ENCODE results near the gene DMTF1. TPM values are rescaled to one million over a fixed set of nuclear protein-coding genes. Genes with fewer than 3 reads are reported as not detected.
"Not testable (repeated sequence)": the region's sequence is repeated elsewhere in the genome, so short reads cannot be mapped to it uniquely, and the experiment has no call there.

DMTF1 gene
- polyA plus RNA-seq, 2 of the 4 experiments (the other 2 are of a cell fraction), result 37.3 to 124 TPM

- no peak overlapping the region for H3K4me3 ChIP-seq
- ChIA-PET POLR2A (no interaction called here), CTCF (no interaction called here)
- no peak overlapping the region for H3K27ac ChIP-seq
- ATAC-seq, result no peak
- no peak overlapping the region for H3K4me2 ChIP-seq
- FAIRE-seq, result no peak
- no peak for TF ChIP-seq BCL3 (IDR thresholded peaks at IDR 0.05)
- no peak for TF ChIP-seq CBX8 (IDR thresholded peaks at IDR 0.05)
- TF ChIP-seq MAZ (IDR thresholded peaks at IDR 0.05; ENCODE audit: borderline replicate concordance, low read depth, low read length), result no peak
- TF ChIP-seq EHF (CRISPR knock-in tag; IDR thresholded peaks at IDR 0.05), result no peak
- TF ChIP-seq NFE2L2 (conservative IDR thresholded peaks at IDR 0.05; ENCODE audit: low read length), result no peak
- no peak for TF ChIP-seq PHF8 (IDR thresholded peaks at IDR 0.05; ENCODE audit: borderline replicate concordance, low read depth)
- no peak for TF ChIP-seq KDM5A (IDR thresholded peaks at IDR 0.05)
- TF ChIP-seq POLR2A (IDR thresholded peaks at IDR 0.05; ENCODE audit: low read length), result no peak
- TF ChIP-seq MAX (IDR thresholded peaks at IDR 0.05), result no peak
- no peak for TF ChIP-seq TP53 (CRISPR knock-in tag; IDR thresholded peaks at IDR 0.05)
- TF ChIP-seq RARB (CRISPR knock-in tag; IDR thresholded peaks at IDR 0.05), result no peak
- no peak for TF ChIP-seq CHD2 (IDR thresholded peaks at IDR 0.05; ENCODE audit: low read length, partially characterized antibody)
- TF ChIP-seq ESRRA (IDR thresholded peaks at IDR 0.05; ENCODE audit: borderline replicate concordance, low read length), result no peak
- no peak for DNase-seq (ENCODE audit: low read depth in 1 of 2, low spot score in 1 of 2)
- 8% methylated on average over 3 of the region's 3 CpGs for WGBS (ENCODE audit: missing lambda C conversion rate)
- no peaks in the 10 kb centered on the region for H3K4me1 ChIP-seq
- H3K9me3 ChIP-seq, result no peaks in the 10 kb centered on the region
Measured at GRCh38 chr7:87111877-87112276, 40.4 kb upstream of the DMTF1 start.

- Histone ChIP-seq H3K27ac (no peak overlapping the region), H3K4me3 (no peak overlapping the region), H3K4me1 (no peaks in the 10 kb centered on the region), H3K4me2 (no peak overlapping the region), H3K9me3 (no peaks in the 10 kb centered on the region)
- CTCF ChIA-PET, result no interaction called here
- POLR2A ChIA-PET, result no interaction called here
- WGBS (ENCODE audit: missing lambda C conversion rate), result 7% methylated on average over 1 of the region's 1 CpG
- no peak for FAIRE-seq
- no peak for ATAC-seq
- TF ChIP-seq ZC3H11A (IDR thresholded peaks at IDR 0.05), result no peak
- TF ChIP-seq CEBPB (IDR thresholded peaks at IDR 0.05), result no peak
- TF ChIP-seq CHD4 (IDR thresholded peaks at IDR 0.05; ENCODE audit: borderline replicate concordance), result no peak
- TF ChIP-seq HOXB13 (CRISPR knock-in tag; IDR thresholded peaks at IDR 0.05; ENCODE audit: low read depth), result no peak
- TF ChIP-seq CBX8 (IDR thresholded peaks at IDR 0.05), result no peak
- no peak for TF ChIP-seq TP53 (CRISPR knock-in tag; IDR thresholded peaks at IDR 0.05)
- TF ChIP-seq BCL3 (IDR thresholded peaks at IDR 0.05), result no peak
- no peak for TF ChIP-seq MYC (IDR thresholded peaks at IDR 0.05; ENCODE audit: borderline replicate concordance, low read length)
- no peak for TF ChIP-seq HOXA7 (CRISPR knock-in tag; IDR thresholded peaks at IDR 0.05)
- TF ChIP-seq RCOR1 (IDR thresholded peaks at IDR 0.05; ENCODE audit: low read depth, low read length), result no peak
- TF ChIP-seq NR3C1 (IDR thresholded peaks at IDR 0.05), result no peak
- TF ChIP-seq HEYL (CRISPR knock-in tag; IDR thresholded peaks at IDR 0.05), result no peak
- no peak for TF ChIP-seq E2F6 (IDR thresholded peaks at IDR 0.05; ENCODE audit: borderline replicate concordance, low read depth)
- no peak for TF ChIP-seq ESRRA (IDR thresholded peaks at IDR 0.05; ENCODE audit: borderline replicate concordance, low read length)
- TF ChIP-seq POLR2AphosphoS2 (conservative IDR thresholded peaks at IDR 0.05; ENCODE audit: low read length), result no peak
- no peak for TF ChIP-seq CBX2 (IDR thresholded peaks at IDR 0.05; ENCODE audit: borderline replicate concordance, low read depth)
- TF ChIP-seq RARB (CRISPR knock-in tag; IDR thresholded peaks at IDR 0.05), result no peak
- DNase-seq (ENCODE audit: low read depth in 1 of 2, low spot score in 1 of 2), result no peak
Measured at GRCh38 chr7:87113077-87113476, 39.2 kb upstream of the DMTF1 start.

- CTCF ChIA-PET; ATAC-seq; H3K4me3 ChIP-seq; H3K9me3 ChIP-seq; H3K27ac ChIP-seq; DNase-seq (ENCODE audit: low read depth in 1 of 2, low spot score in 1 of 2); H3K4me1 ChIP-seq; FAIRE-seq; H3K4me2 ChIP-seq; POLR2A ChIA-PET: not testable (repeated sequence)
- 4% methylated on average over 3 of the region's 3 CpGs for WGBS (ENCODE audit: missing lambda C conversion rate)
Measured at GRCh38 chr7:87113904-87114303, 38.3 kb upstream of the DMTF1 start.

- POLR2A ChIA-PET, result not testable (repeated sequence)
Measured at GRCh38 chr7:87115772-87116171, 36.5 kb upstream of the DMTF1 start.

More at GRCh38 chr7:87115772-87116171, 36.5 kb upstream of the DMTF1 start:
- ATAC-seq; H3K9me3 ChIP-seq; H3K27ac ChIP-seq; H3K4me1 ChIP-seq; H3K4me2 ChIP-seq; DNase-seq (ENCODE audit: low read depth in 1 of 2, low spot score in 1 of 2); CTCF ChIA-PET; H3K4me3 ChIP-seq; FAIRE-seq: not testable (repeated sequence)
- 5% methylated on average over 2 of the region's 2 CpGs for WGBS (ENCODE audit: missing lambda C conversion rate)

Data from A549 (cell line).